ENCODE data around the gene CAB39. TPM values are rescaled to one million over a fixed set of nuclear protein-coding genes. Genes with fewer than 3 reads are reported as not detected.
"Not testable (repeated sequence)": the region's sequence is repeated elsewhere in the genome, so short reads cannot be mapped to it uniquely, and the experiment has no call there.

Gene CAB39
- total and polyA plus RNA-seq, 11 donors = 28.6 to 99.2 (median 84.2) TPM

- ATAC-seq = peak in 2 of 4 donors; percentile 30 to 42
- 60 to 69% (median 65%) methylated on average over 2 of the region's 2 CpGs for WGBS, 4 donors
- H3K4me1 ChIP-seq = peaks cover 0 to 70% (median 37%) of the 10 kb centered on the region in 12 donors
- no peaks in the 10 kb centered on the region for H3K27me3 ChIP-seq
- no peaks in the 10 kb centered on the region for H3K9me3 ChIP-seq
- H3K27ac ChIP-seq = peak overlapping the region in 1 of 12 donors; percentile 42
- peaks cover 0 to 24% (median 12%) of the 10 kb centered on the region in 9 donors for H3K36me3 ChIP-seq
- no peak overlapping the region for H3K4me3 ChIP-seq
- TF ChIP-seq POLR2A (IDR thresholded peaks at IDR 0.05) = no peak
- TF ChIP-seq CTCF (IDR thresholded peaks at IDR 0.05) = no peak
- intact Hi-C loops (cut with DNase I) = no loop called here
- no peak for DNase-seq
Observed at GRCh38 chr2:230723363-230723762, 10.7 kb downstream of the CAB39 start.

DNA sequence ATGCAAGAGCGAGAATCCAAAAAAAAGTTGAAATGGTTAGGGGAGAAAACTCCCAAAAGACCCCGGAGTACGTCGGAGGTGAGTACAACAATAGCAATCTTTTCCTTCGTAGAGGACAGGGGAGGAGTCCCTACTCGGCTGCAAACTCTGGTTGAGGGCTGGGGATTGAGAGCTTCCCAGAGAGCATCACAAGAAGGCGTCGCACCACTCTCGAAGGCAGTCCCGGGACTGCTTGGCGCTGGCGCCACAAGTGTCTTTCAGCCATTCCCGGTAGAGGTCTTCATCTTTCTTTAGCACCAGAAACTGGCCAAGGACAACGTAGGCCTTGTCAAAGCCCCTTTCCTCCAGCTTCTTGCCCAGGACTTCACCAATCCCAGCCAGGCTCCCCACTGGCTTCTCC lies 12.3 kb downstream of the CAB39 start:
- DNase-seq; intact Hi-C loops (cut with DNase I); H3K27me3 ChIP-seq; H3K4me3 ChIP-seq; ATAC-seq; H3K9me3 ChIP-seq; H3K27ac ChIP-seq: not testable (repeated sequence)
- Histone ChIP-seq H3K36me3 (peaks cover 0 to 29% (median 12%) of the 10 kb centered on the region in 9 donors), H3K4me1 (peaks cover 0 to 61% (median 26%) of the 10 kb centered on the region in 12 donors)
- WGBS, 4 donors = 91 to 96% (median 93%) methylated on average over 14 of the region's 14 CpGs

- Histone ChIP-seq H3K36me3 (peaks cover 0 to 5% (median 0%) of the 10 kb centered on the region in 9 donors), H3K27ac (no peak overlapping the region), H3K27me3 (no peaks in the 10 kb centered on the region), H3K4me1 (peaks cover 0 to 60% (median 21%) of the 10 kb centered on the region in 12 donors), H3K9me3 (no peaks in the 10 kb centered on the region), H3K4me3 (no peak overlapping the region)
- intact Hi-C loops (cut with DNase I) = no loop called here
- DNase-seq = no peak
- WGBS, 4 donors = 93 to 97% (median 95%) methylated on average over 6 of the region's 6 CpGs
- ATAC-seq = no peak
- TF ChIP-seq POLR2A (IDR thresholded peaks at IDR 0.05) (no peak), CTCF (IDR thresholded peaks at IDR 0.05) (no peak)
Observed at GRCh38 chr2:230731512-230731911, 18.9 kb downstream of the CAB39 start.

DNA sequence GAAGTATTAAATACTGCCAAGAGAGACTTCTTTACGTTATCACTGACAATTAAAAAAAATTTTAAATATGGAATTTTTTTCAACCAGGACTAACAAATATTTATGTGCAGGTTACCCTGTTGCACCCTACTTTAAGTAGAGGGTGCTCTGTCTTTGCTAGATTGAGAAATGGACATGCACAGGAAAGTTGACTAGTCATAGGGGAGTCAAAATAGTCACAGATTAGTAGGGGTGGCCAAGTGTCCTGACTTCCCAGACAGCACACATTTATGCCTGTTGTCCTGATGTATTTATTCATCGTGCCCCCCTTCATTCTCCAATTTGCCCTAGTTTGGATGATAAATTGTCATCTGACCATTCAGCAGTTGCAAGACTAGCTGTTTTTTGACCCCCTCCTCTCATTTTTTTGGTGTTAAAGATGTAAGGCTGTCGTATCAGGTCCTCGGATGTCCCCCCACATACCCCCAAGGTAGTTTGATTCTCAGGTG lies 20.3 kb downstream of the CAB39 start:
- intact Hi-C loops (cut with DNase I) = no loop called here
- ATAC-seq (no peak), DNase-seq (no peak)
- H3K9me3 ChIP-seq = no peaks in the 10 kb centered on the region
- H3K27me3 ChIP-seq = no peaks in the 10 kb centered on the region
- peaks cover 0 to 5% (median 0%) of the 10 kb centered on the region in 9 donors for H3K36me3 ChIP-seq
- no peak overlapping the region for H3K27ac ChIP-seq
- H3K4me1 ChIP-seq = peaks cover 0 to 69% (median 30%) of the 10 kb centered on the region in 12 donors
- 77 to 95% (median 92%) methylated on average over 4 of the region's 4 CpGs for WGBS, 4 donors
- H3K4me3 ChIP-seq = no peak overlapping the region
- TF ChIP-seq POLR2A (IDR thresholded peaks at IDR 0.05) (no peak), CTCF (IDR thresholded peaks at IDR 0.05) (no peak)
